ENCODE measurements around the gene FLRT1.

FLRT1 gene

GRCh38 chr11:64008283-64008913 lies 27.3 kb upstream of the FLRT1 start:
- Histone ChIP-seq H3K4me3 (ENCODE audit: low read depth, low read length) (no peak overlapping the region), H3K4me1 (no peaks in the 10 kb centered on the region), H3K27me3 (no peaks in the 10 kb centered on the region), H3K36me3 (no peaks in the 10 kb centered on the region), H3K9me3 (no peaks in the 10 kb centered on the region)
- no peak for TF ChIP-seq CTCF (IDR thresholded peaks at IDR 0.05; ENCODE audit: low read depth, low read length)
- no peak for DNase-seq

- Histone ChIP-seq H3K9me3 (no peaks in the 10 kb centered on the region), H3K36me3 (no peaks in the 10 kb centered on the region), H3K4me3 (ENCODE audit: low read depth, low read length) (no peak overlapping the region), H3K4me1 (no peaks in the 10 kb centered on the region), H3K27me3 (no peaks in the 10 kb centered on the region)
- no peak for TF ChIP-seq CTCF (IDR thresholded peaks at IDR 0.05; ENCODE audit: low read depth, low read length)
- no peak for DNase-seq
These were observed 26.7 kb upstream of the FLRT1 start for GRCh38 chr11:64008914-64009633.

GRCh38 chr11:64009710-64010109 lies 26.0 kb upstream of the FLRT1 start:
- no peak for TF ChIP-seq CTCF (IDR thresholded peaks at IDR 0.05; ENCODE audit: low read depth, low read length)
- no peak for DNase-seq
- no peak overlapping the region for H3K4me3 ChIP-seq (ENCODE audit: low read depth, low read length)
- H3K27me3 ChIP-seq, result no peaks in the 10 kb centered on the region
- no peaks in the 10 kb centered on the region for H3K9me3 ChIP-seq
- H3K4me1 ChIP-seq, result no peaks in the 10 kb centered on the region
- H3K36me3 ChIP-seq, result no peaks in the 10 kb centered on the region

- H3K4me3 ChIP-seq (ENCODE audit: low read depth, low read length), result no peak overlapping the region
- no peaks in the 10 kb centered on the region for H3K4me1 ChIP-seq
- no peaks in the 10 kb centered on the region for H3K27me3 ChIP-seq
- TF ChIP-seq CTCF (IDR thresholded peaks at IDR 0.05; ENCODE audit: low read depth, low read length), result no peak
- H3K36me3 ChIP-seq, result no peaks in the 10 kb centered on the region
- DNase-seq, result no peak
- H3K9me3 ChIP-seq, result no peaks in the 10 kb centered on the region
These were observed 24.9 kb upstream of the FLRT1 start for GRCh38 chr11:64010783-64011182.

- no peak for TF ChIP-seq CTCF (IDR thresholded peaks at IDR 0.05; ENCODE audit: low read depth, low read length)
- no peaks in the 10 kb centered on the region for H3K27me3 ChIP-seq
- no peaks in the 10 kb centered on the region for H3K4me1 ChIP-seq
- no peak for DNase-seq
- H3K9me3 ChIP-seq, result no peaks in the 10 kb centered on the region
- H3K36me3 ChIP-seq, result no peaks in the 10 kb centered on the region
- no peak overlapping the region for H3K4me3 ChIP-seq (ENCODE audit: low read depth, low read length)
These were observed 24.4 kb upstream of the FLRT1 start for GRCh38 chr11:64011371-64011770.
